GM19467 (cell line): ENCODE data around the gene PAPOLA.
A peak's percentile ranks its signal among the peaks of the same experiment; 100 is the strongest.
"Not testable (repeated sequence)": the region's sequence is repeated elsewhere in the genome, so short reads cannot be mapped to it uniquely, and the experiment has no call there.

ENCODE experiments used
- ATAC-seq: cut with Tn5 transposase; IDR thresholded peaks from one replicate; pipeline ENCODE4 v1.9.1; 2021; ENCODE audit warnings: mild to moderate bottlenecking, moderate library complexity; ENCODE audit not compliant: unreplicated experiment

Gene PAPOLA

DNA sequence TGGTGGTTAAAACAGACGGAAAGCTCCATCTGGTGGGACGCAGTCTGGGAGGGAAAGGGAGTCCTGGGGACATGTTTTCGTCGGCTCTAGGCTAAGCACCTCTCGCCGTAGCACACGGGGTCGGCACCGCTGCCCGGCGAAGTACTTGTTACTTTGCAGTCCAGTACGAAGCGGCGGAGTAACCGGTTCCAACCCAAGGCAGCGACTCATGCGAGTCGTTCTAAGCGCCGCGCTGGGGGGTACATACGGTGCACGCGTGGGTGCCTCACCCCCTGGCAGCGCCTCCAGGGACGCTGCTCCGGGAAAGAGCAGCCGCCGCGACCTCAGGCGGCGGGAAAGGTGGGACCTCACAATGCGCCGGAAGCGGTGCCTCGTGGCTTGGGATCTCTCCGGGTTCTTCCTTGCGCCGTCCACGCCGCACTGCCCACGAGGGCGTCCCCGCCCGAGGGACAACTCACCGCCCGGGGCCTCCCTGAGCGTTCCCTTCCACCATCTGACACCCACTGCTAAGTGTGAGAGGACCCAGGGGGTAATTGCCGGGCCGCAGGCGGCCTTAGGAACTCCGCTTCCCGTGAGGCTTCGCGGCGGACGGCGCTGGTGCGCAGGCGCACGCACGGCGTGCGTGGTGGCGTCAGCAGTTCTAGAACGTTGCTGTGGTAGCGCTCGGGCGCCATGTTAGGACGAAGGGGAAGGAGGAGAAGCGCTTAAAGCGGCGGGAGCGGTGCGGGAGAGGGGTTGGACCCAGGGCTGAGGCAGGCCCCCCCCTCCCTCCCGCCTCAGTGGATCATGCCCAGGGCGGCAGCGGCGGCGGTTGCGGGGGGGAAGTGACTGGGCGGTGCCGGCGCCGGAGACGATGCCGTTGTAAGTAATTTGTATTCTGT, at the start of gene PAPOLA:
PAPOLA (plus strand) TSS at position 643 of the 881 bp plus-strand sequence; CDS start at position 854, 211 bp downstream.
- ATAC-seq = peak; percentile 90

DNA sequence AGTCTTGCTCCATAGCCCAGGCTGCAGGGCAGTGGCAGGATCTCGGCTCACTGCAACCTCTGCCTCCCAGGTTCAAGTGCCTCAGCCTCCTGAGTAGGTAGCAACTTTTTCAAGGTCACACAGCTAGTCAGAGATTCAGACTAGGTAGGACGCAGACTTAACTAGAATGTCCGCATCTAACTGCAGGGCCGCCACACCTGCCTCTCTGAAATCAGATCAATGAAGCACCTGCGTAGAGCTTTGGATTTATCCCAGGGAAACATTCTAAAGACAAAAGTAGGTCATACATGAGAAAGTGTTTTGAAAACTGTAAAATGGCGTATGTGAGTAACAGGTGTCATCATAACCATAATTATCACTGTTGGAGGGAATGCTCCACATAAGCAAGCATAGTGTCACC, 49.5 kb upstream of the PAPOLA start:
- no peak for ATAC-seq

DNA sequence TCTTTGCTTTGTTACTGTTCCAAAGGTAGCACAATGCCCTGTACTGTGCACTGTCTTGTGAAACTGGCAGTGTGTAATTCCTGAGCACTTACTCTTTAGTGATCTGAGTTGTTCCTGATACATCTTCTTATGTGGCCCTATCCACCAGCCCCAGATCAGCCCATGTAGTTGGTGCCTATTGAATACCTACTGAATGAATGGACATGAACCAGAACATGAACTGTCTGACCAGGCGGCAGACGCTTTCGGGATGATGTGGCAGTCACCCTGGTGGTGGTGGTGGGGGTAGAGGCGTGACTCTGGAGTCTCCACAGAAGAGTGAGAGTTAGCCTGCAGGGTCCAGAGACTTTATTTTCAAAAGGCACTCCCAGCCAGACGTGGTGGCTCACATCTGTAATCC, 46.6 kb upstream of the PAPOLA start:
- ATAC-seq = no peak

DNA sequence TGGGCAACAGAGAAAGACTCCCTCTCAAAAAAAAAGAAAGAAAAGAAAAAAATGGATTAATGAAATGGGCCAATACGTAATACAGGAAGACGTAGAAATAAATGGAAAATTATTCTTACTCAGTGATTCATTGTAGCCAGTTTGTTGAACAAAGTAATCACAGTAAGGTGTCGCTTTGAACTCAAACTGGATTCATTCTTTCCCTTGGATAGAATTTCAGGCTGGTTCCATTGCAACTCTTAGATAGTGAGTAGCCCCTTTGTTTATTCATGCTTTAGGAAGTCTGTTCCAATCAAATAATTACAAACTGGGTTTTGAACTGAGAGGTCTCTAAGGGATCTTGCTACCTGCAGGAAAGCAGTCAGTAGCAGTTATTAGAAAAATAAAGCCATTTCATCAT, 42.3 kb upstream of the PAPOLA start:
- ATAC-seq = no peak

DNA sequence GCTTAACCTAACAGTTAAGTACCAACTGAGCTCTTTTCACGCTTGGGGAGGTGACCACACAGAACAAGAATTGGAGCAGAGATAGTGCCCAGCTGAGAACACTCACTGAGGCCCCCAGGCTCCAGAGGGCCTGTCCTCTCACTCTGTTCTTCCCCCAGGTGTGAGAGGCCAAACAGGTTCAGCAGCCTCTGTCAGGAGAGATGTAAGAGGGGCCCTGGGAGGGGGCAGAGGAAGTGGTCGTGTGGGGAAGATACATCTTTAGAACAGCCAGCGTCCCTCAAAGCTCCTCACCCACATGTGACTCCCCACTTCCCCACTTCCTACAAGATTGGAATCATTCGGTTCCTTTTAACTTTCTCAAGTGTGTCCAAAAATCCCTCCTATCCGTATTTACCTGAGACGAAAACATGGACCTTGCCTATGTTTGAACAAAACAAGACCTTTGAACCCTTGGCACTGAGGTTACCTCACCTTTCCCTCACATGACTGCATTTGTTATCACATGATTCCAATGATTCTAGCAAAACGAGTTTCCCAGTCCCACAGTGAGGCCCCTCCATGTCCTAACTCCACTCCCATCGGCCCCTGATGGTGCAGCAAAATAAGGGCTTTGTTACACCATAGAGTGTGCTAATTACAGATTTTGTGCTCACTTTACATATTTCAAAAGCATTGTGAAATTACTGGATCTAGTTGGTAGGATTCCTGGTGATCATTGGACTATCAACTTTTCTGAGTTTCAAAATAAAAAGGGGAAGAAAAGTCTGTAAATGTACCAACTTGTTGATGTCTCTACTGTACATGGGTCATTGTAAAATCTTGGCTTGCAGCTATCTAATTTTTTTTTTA, 40.0 kb upstream of the PAPOLA start:
- ATAC-seq = no peak

DNA sequence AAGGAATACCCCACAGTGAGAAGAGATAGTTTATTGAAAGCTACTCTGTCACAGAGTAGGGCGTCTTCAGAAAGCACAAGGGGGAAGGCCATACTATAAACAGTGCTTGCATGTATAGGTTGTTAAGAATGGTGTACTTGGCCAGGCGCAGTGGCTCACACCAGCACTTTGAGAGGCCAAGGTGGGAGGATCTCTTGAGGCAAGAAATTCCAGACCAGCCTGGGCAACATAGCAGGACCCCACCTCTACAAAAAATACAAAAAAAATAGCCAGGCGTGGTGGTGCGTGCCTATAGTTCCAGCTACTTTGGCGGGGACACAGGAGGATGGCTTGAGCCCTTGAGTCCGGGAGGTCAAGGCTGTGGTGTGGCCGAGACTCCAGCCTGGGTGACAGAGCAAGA, 38.0 kb upstream of the PAPOLA start:
- ATAC-seq = no peak

DNA sequence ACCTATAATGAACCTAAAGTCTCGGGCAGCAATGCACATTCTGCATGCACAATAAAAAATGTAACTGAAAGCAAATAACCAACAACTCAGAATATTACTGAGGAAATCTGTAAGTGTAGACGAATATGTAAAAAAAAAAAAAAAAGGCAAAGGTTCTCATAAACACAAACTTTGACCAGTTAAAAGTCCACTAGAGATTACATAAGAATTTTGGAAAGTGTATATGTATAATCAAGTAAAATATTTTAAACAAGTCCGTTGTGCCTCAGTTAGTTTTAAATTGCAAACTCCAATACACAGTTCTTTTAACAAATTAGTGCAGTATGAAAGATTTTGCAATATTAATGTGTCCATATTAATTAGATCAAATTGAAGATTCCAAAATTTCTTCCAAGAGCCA, 35.3 kb upstream of the PAPOLA start:
- no peak for ATAC-seq

DNA sequence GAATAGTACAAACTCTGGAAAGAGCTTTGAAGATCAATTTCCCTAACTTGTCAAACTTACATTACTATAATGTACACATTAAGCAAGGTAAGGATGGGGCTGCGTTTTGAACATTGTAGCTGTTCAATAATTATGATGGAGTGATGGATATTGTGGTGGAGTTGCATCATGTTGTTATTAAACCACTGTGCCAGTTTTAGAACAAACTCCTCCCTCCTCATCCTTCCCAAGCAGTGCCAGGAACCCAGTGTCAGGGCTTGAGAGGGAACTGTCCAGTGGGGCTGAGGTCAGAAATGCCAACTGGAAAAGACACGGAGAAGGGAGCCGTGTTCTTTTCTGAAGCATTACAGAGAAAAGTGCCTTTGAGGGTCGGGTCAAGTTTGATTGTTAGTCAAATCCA, 31.9 kb upstream of the PAPOLA start:
- no peak for ATAC-seq

DNA sequence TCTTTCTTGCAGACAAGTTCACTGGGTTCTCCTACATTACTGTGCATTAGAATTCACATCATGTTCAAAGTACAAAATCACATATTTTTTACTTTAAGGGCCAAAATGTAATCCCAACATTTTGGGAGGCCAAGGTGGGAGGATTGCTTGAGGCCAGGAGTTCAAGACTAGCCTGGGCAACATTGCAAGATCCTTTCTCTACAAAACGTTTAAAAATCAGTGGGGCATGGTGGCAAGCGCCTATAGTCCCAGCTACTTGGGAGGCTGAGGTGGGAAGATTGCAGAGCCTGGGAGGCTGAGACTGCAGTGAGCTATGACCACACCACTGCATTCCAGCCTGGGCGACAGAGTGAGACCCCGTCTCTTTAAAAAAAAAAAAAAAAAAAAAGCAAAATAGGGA, 31.2 kb upstream of the PAPOLA start:
- not testable (repeated sequence) for ATAC-seq

DNA sequence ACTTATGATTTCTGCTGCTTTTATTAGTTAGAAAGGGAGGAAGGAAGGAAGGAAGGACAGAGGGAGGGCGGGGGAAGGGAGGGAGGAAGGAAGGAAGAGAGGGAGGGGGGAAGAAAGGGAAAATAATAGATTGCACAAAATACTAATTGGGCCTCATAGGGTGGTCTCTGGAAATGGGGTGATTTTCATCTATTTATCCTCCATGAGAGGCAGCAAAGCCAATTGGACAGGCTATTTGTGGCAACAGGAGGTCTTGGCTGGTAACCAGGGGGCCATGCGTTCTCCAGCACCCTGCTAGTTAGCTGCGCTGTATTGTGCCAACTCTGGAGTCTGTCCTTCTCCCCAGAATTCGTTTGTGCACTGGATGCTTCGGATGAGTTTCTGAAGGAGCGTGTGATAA, 24.1 kb upstream of the PAPOLA start:
- no peak for ATAC-seq

DNA sequence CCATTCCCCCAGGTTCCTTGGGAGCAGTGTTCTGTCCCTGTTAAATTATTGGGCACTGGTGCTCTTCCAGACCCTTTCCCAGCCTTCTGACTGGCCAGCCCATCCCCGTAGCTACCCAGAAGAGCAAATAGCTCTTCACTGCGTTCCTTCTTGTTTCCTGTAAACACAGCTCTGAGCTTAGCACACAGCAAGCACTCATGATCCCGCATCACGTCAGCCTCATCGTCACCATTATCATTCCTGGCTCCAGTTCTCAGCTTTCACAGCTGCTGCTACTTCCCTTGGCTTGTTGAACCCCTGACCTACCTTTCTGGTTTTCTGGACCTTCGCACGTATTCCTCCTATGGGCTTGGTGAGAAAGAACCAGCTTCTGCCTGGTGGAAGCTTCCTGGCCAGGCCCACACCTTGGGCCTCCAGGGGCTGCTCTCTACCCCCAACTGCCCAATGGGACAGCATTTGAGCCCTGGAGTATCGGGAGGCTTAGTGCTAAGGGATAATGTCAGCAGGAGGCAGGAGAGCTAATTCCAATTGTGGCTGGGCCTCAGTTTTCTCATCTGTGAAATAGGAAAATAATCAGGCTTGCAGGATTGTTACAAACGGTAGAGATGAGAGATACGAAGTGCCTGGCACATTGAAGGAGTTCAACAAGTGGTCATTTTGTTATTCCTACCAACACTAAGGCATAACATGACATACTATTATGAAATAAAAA, 22.6 kb upstream of the PAPOLA start:
- ATAC-seq = no peak

DNA sequence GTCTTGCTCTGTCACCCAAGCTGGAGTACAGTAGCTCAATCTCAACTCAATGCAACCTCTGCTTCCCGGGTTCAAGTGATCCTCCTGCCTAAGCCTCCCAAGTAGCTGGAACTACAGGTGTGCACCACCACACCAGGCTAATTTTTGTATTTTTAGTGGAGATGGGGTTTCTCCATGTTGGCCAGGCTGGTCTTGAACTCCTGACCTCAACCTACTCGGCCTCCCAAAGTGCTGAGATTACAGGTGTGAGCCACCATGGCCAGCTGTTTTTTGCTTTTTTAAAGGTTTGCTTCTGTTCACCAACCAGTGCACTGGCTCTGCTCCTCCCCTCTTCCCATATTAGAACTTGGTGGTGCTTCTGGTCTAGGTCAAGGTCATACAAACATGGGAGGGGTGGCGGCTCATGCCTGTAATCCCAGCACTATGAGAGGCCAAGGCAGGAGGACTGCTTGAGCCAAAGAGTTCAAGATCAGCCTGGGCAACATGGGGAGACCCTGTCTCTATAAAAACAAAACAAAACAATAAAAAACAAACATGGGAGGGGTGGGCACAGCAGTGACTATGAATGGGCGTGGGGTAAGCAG, 20.4 kb upstream of the PAPOLA start:
- ATAC-seq = no peak

DNA sequence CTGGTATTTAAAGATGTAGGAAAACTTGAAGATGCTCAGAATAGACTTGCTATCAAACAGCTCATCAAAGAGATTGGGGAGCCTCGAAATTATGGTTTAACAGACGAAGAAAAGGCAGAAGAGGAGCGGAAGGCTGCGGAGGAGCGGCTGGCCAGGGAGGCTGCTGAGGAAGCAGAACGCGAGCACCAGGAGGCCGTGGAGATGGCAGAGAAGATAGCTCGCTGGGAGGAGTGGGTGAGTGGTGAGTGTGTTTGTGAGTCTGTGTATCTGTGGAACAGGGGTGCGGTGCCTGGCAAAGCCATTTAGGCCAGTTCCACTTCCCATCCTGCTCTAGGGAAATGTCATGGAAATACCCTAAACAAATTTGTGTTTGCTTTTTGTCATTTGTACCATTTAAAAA, 19.2 kb upstream of the PAPOLA start:
- no peak for ATAC-seq

DNA sequence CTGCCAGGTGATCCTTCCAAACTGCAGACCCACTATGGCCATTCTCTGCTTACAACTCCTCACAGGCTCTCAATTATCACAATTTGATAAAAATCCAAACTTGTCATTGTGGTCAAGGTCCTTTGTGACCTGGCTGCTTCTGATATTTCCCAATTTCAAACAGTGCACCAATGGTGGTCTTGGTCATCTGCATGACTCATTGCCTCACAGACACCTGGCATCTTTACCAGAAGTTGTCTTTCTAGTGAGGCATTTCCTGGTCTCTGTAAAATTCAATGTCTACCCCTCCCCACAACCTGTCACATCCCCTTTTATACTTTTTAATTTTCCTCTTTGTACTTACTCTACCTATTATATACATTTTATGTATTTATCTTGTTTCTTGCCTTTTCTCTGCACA, 17.8 kb upstream of the PAPOLA start:
- no peak for ATAC-seq

DNA sequence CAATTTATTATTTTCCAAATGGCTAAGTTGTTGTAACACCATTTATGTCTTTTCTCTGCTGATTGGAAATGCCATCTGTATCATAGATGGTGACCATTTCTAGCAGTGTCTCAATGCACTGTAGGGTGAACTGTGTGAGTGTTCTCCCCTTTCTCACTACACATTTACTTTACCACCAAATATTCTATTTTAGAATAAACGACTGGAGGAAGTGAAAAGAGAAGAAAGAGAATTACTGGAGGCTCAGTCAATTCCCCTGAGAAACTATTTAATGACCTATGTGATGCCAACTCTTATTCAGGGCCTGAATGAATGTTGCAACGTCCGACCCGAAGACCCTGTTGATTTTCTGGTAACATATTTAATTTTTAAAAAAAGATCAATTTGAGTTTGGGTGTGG, 15.5 kb upstream of the PAPOLA start:
- ATAC-seq = no peak

DNA sequence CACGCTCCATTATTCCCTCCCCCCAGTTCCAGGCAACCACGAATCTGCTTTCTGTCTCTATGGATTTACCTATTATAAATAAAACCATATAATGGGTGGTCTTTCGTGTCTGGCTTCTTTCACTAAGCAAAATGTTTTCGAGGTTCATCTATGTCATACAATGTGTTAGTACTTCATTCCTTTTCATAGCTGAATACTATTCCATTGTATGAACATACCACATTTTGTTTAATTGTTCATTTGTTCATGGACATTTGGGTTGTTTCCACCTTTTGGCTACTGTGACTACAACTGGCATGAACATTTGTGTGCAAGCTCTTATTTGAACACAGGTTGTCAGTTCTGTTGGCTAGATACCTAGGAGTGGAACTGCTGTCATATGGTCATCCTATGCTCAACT, 12.9 kb upstream of the PAPOLA start:
- ATAC-seq = no peak

DNA sequence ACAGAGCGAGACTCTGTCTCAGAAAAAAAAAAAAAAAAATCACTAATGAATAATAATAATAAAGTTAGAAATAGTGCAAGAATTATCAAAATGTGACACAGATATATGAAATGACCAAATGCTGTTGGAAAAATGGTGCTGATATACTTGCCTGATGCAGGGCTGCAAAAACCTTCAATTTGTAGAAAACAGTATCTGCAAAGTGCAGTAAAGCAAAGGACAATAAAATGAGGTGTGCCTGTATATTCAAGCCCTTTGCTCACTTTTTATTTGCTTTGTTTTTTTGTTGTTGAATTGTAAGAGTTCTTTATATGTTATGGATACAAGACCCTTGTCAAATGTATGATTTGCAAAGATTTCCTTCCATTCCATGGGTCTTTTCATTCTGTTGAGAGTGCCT, 9.0 kb upstream of the PAPOLA start:
- no peak for ATAC-seq

DNA sequence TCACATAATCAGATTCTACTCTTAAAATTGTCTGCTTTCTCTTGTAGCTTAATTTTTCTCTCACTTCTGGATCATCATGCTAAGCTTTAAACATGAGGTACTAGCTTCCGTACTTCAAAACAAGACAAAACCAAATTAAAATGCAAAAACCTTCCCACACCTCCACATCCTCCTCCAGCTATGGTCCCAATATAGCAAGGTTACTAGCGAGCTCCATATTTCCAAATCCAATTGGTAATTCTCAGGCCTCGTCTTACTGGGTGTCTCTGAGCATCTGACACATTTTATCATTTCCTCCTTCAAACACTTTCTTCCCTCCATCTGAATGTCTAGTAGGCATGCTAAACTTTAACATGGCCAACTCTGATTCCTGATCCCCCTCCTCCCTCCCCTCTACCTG, 7.9 kb upstream of the PAPOLA start:
- ATAC-seq = no peak

DNA sequence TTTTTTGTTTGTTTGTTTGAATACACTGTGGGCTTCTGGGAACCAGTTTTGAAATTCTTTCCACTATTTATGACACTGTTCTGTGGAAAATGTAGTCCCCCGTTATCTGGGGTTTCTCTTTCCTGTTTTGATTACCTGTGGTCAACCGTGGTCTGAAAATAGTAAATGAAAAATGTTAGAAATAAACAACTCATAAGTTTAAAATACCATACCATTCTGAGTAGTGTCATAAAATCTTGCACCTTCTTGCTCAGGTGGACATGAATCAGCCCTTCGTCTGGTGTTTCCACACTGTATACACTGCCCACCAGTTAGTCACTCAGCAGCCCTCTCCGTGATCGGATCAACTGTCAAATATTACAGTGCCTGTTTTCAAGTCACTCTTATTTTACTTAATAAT, 5.1 kb upstream of the PAPOLA start:
- no peak for ATAC-seq

DNA sequence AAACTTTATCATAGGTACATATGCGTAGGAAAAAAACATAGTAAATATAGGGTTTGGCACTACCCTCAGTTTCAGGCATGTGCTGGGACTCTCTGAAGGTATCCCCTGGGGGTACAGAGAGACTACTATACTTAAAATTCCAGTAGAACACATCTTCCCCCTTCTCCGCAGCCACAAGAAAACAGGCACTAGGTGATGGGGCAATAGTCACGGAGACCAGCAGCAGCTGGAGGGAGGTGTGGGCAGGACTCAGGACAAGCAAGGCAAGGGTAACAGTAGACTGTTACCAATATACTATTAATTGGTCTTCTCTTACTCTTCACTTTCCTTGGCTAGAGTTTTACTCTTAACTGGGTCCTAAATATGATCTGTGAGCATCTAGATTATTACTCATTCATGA, 4.6 kb upstream of the PAPOLA start:
- no peak for ATAC-seq

DNA sequence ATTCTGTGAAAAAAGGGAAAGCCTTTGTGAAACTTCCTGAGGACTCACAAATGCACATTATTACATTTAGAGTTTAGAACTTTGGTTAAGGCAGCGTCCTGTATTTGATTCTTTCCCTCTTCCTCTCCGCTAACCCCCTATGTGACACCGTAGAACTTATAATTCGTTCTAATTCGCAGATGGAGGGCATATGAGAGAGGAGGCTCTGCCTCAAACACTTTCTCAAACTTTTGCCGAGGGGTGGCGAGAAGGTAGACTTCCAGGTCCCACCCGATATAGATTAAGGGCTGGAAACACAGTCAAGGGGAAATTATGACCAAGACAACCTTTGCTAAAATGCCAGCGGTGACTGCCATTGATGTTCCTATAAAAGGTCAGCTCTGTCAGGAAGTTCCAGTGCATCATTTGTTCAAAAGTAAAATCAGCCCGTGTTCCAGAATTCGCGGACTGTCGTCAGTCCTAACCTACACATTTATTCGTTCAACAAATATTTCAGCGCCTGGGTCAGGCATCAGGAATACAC, 904 bp upstream of the PAPOLA start:
- ATAC-seq = no peak
